GM12864 (cell line): Measurements from ENCODE around the gene TLR7.

ENCODE experiments used
- DNase-seq: peaks from one replicate; pipeline ENCODE4 v3.0.0-alpha.2; 2011; ENCODE audit warnings: low read depth
- H3K4me3 ChIP-seq: 2 replicates; pipeline ENCODE4 v1.5.1; 2011; ENCODE audit warnings: mild to moderate bottlenecking, low read depth, low read length, control low read depth
- TF ChIP-seq, protein P1 (sequence below): IDR thresholded peaks from 2 replicates; pipeline ENCODE4 v1.5.1; 2011; ENCODE audit warnings: low read depth, mild to moderate bottlenecking, moderate library complexity, low read length, control low read depth, inconsistent platforms; ENCODE audit errors: missing control alignments

TLR7 gene

DNA sequence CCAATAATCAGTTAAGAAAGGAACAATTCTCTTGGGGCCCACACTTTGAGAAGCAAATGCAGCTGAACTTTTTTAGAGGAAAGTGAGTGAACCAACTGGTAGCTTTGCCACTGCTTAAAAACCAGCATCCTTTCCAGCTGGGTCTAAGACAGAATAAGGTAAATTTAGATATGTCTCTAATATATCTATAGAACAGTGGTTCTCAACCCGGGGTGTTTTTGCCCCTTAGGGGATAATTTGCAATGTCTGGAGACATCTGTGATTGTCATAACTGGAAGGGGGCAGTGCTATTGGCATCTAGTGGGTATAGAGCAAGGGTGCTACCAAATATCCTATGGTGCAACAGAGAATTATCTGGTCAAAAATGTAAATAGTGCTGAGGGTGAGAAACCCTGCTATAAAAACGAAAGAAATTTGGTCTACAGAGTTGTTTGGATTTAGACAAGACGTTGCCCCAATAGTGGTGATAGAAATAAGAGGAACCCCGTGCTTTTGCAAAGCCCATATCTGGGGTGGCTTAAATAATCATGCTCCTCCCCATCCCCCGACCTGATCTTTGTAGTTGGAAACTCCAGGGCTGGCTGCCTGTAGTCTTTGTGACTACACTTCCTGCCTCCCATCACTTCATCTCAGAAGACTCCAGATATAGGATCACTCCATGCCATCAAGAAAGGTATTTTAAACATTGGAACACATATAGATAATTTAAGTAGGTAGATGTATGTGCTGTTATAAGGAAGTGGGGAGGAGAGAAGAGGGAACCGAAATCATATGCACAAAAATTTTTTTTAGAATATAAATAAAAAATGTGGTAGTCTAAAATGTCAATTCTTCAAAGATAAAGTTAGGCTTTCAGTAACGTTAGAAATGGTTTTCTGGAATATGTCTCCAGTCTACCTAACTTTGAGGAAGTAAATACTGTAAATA lies at the start of gene TLR7:
TLR7 (plus strand) TSS at position 622 of the 927 bp plus-strand sequence. CDS start 507 bp downstream, outside the sequence.
- DNase-seq: no peak
- H3K4me3 ChIP-seq: peak within 1 kb of the TSS; percentile 51
- TF ChIP-seq, protein P1, sequence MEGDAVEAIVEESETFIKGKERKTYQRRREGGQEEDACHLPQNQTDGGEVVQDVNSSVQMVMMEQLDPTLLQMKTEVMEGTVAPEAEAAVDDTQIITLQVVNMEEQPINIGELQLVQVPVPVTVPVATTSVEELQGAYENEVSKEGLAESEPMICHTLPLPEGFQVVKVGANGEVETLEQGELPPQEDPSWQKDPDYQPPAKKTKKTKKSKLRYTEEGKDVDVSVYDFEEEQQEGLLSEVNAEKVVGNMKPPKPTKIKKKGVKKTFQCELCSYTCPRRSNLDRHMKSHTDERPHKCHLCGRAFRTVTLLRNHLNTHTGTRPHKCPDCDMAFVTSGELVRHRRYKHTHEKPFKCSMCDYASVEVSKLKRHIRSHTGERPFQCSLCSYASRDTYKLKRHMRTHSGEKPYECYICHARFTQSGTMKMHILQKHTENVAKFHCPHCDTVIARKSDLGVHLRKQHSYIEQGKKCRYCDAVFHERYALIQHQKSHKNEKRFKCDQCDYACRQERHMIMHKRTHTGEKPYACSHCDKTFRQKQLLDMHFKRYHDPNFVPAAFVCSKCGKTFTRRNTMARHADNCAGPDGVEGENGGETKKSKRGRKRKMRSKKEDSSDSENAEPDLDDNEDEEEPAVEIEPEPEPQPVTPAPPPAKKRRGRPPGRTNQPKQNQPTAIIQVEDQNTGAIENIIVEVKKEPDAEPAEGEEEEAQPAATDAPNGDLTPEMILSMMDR: no peak

DNA sequence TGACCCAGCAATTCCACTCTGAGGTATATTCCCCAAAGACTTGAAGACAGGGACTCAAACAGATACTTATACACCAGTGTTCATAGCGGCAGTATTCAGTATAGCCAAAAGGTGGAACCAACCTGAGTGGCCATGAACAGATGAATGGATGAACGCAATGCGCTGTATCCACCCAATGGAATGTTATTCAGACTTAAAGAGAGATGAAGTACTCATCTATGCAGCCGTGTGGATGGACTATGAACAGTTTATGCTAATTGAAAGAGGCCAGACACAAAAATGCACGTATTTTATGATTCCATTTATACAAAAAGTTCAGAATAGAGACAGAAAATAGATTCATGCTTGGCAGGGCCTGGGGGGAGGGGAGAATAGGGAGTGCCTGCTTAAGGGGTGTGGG lies 49.3 kb upstream of the TLR7 start:
- TF ChIP-seq, protein P1: no peak
- H3K4me3 ChIP-seq: no peak overlapping the region
- DNase-seq: no peak

DNA sequence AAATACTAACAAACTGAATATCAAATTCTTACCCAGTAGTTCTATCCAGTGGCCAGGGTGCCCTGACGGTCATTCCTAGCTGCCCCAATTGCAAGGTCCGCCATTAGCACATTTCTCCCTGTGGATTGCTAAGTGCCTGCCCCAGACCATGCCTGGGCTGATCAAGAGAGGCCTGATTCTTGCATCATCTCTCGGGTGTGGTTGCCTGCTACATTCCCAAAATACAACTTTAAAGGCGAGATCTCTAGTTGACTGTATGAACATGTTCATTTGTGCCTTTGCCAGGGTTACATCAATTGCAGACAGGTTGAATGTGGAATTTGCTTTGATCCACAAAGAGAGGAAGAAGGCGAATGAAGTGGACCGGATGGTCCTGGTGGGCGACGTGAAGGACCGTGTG lies 47.6 kb upstream of the TLR7 start:
- no peak overlapping the region for H3K4me3 ChIP-seq
- no peak for DNase-seq
- TF ChIP-seq, protein P1: no peak

DNA sequence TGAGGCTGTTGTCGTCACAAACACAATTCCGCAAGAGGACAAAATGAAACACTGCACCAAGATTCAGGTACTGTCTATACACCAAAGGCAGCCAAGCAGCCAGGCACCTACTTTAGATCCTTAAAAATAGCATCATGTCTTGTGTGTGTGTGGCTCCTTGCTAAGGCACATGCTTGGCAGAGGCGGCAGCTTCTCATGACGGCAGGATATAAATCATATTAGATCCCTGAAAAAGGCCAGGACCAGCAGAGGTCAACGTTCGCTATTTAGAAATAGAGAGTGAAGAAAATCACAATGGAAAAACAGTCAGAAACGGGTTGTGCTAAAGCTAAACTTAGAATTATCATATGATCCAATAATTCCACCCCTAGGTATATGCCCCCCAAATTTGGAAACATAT lies 46.1 kb upstream of the TLR7 start:
- DNase-seq: no peak
- TF ChIP-seq, protein P1: no peak
- no peak overlapping the region for H3K4me3 ChIP-seq

DNA sequence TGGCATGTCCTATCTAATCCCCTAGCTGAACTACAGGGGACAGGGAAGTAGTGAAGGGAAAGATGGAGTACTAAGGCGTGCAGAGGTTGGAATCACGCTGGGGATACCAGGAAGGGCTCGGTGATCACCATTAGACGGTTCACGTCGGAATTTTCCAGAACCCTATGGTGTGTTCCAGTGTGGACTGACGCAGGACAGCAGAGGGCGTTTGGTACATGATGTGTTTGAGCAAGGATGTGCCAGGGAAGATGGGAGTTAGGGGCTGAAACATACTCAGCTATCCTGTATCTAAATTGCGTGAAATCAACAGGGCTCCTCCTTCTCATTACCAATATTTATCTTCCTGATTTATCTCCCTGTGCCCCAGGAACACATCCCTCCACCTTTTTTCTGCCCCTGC lies 41.9 kb upstream of the TLR7 start:
- H3K4me3 ChIP-seq: no peak overlapping the region
- TF ChIP-seq, protein P1: no peak
- DNase-seq: no peak

DNA sequence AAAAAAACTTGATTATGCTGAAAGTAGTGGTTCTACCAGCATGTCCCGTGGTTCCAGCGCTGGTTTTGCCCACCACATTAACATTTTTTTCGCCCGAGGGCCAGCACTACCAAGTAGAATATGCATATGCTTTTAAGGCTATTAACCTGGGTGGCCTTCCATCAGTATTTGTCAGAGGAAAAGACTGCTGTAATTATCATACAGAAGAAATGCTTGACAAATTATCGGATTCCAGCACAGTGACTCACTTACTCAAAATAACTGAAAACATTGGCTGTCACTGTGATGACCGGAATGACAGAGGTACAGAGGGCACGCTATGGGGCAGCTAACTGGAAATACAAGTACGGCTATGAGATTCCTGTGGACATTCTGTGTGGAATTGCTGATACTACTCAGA lies 41.1 kb upstream of the TLR7 start:
- no peak for DNase-seq
- TF ChIP-seq, protein P1: no peak
- H3K4me3 ChIP-seq: no peak overlapping the region
